SK-N-SH treated with all-trans-retinoic acid at 6 μM for 48 hours (cell line): ENCODE results near the gene CSRNP3.

ENCODE experiments used
- ARNTL ChIP-seq: fragments of 450-650 bp; formaldehyde crosslinking; IDR thresholded peaks from 2 replicates; pipeline ENCODE4 v1.5.0; 2020; ENCODE audit warnings: low read depth, mild to moderate bottlenecking, moderate library complexity, borderline replicate concordance
- CREB5 ChIP-seq: fragments of 250-450 bp; sonication (Bioruptor Pico); IDR thresholded peaks from 2 replicates; pipeline ENCODE4 v1.5.1; 2020; ENCODE audit warnings: low read depth, mild to moderate bottlenecking, moderate library complexity
- GLIS3 ChIP-seq: fragments of 250-450 bp; sonication (Bioruptor Pico); IDR thresholded peaks from 2 replicates; pipeline ENCODE4 v1.5.0; 2020; ENCODE audit warnings: mild to moderate bottlenecking, moderate library complexity
- ISL1 ChIP-seq: fragments of 250-450 bp; sonication (Bioruptor Pico); IDR thresholded peaks from 2 replicates; pipeline ENCODE4 v2.1.2; 2022; ENCODE audit warnings: mild to moderate bottlenecking, moderate library complexity
- OSR1 ChIP-seq: fragments of 250-450 bp; sonication (Bioruptor Pico); IDR thresholded peaks from 2 replicates; pipeline ENCODE4 v1.8.0; 2022; ENCODE audit warnings: moderate library complexity, mild to moderate bottlenecking, inconsistent platforms
- PATZ1 ChIP-seq: fragments of 250-450 bp; sonication (Bioruptor Pico); IDR thresholded peaks from 2 replicates; pipeline ENCODE4 v1.8.0; 2020; ENCODE audit warnings: mild to moderate bottlenecking, moderate library complexity, borderline replicate concordance
- POU6F1 ChIP-seq: fragments of 250-450 bp; sonication (Bioruptor Pico); IDR thresholded peaks from 2 replicates; pipeline ENCODE4 v1.8.0; 2021; ENCODE audit warnings: low read depth, mild to moderate bottlenecking, moderate library complexity, borderline replicate concordance
- PPARA ChIP-seq: fragments of 250-450 bp; sonication (Bioruptor Pico); IDR thresholded peaks from 2 replicates; pipeline ENCODE4 v1.5.0; 2020; ENCODE audit warnings: mild to moderate bottlenecking, borderline replicate concordance
- RARB ChIP-seq: fragments of 250-450 bp; sonication (Bioruptor Pico); IDR thresholded peaks from 2 replicates; pipeline ENCODE4 v1.8.0; 2021; ENCODE audit warnings: mild to moderate bottlenecking, moderate library complexity
- SNAI2 ChIP-seq: fragments of 250-450 bp; sonication (Bioruptor Pico); IDR thresholded peaks from 2 replicates; pipeline ENCODE4 v1.5.0; 2020; ENCODE audit warnings: mild to moderate bottlenecking, moderate library complexity
- TCF4 ChIP-seq: fragments of 250-450 bp; sonication (Bioruptor Pico); IDR thresholded peaks from 2 replicates; pipeline ENCODE4 v1.8.0; 2021; ENCODE audit warnings: mild to moderate bottlenecking, moderate library complexity, borderline replicate concordance
- TSHZ2 ChIP-seq: fragments of 250-450 bp; sonication (Bioruptor Pico); IDR thresholded peaks from 2 replicates; pipeline ENCODE4 v1.5.0; 2020; ENCODE audit warnings: mild to moderate bottlenecking, moderate library complexity
- ZFP30 ChIP-seq: fragments of 450-650 bp; formaldehyde crosslinking; IDR thresholded peaks from 2 replicates; pipeline ENCODE4 v1.5.0; 2022; ENCODE audit warnings: mild to moderate bottlenecking, moderate library complexity
- ZNF8 ChIP-seq: fragments of 450-650 bp; formaldehyde crosslinking; IDR thresholded peaks from 2 replicates; pipeline ENCODE4 v1.5.0; 2020; ENCODE audit warnings: mild to moderate bottlenecking, moderate library complexity

GRCh38 chr2:165665614-165666013, 196.1 kb downstream of the CSRNP3 start:
- TF ChIP-seq CREB5 (CRISPR knock-in tag) = no peak
- no peak for TF ChIP-seq POU6F1
- TF ChIP-seq PATZ1 (CRISPR knock-in tag) = no peak
- TF ChIP-seq TSHZ2 (CRISPR knock-in tag) = no peak
- no peak for TF ChIP-seq TCF4 (CRISPR knock-in tag)
- TF ChIP-seq GLIS3 (CRISPR knock-in tag) = no peak
- no peak for TF ChIP-seq SNAI2
- no peak for TF ChIP-seq ISL1 (CRISPR knock-in tag)
- no peak for TF ChIP-seq ZFP30 (CRISPR knock-in tag)
- no peak for TF ChIP-seq RARB (CRISPR knock-in tag)
- no peak for TF ChIP-seq ARNTL (CRISPR knock-in tag)
- TF ChIP-seq OSR1 (CRISPR knock-in tag) = no peak
- TF ChIP-seq PPARA = no peak
- TF ChIP-seq ZNF8 (CRISPR knock-in tag) = no peak
